Uterus (tissue), 4 donors: Measurements from ENCODE around the gene COX5A. TPM values are rescaled to one million over a fixed set of nuclear protein-coding genes. Genes with fewer than 3 reads are reported as not detected.
A peak's percentile ranks its signal among the peaks of the same experiment; 100 is the strongest.

ENCODE experiments used
- DNase-seq, 2 donors: peaks; one replicate each; pipeline ENCODE4 v3.0.0-alpha.2; 2019 to 2020
- H3K27ac ChIP-seq, 2 donors: fragments of 200-600 bp; sonication (generic); 1 replicate in 1 of 2; 2 replicates in 1 of 2; pipeline ENCODE4 v1.5.1; 2016 to 2018
- H3K27me3 ChIP-seq, 2 donors: fragments of 200-600 bp; sonication (generic); one replicate each; pipeline ENCODE4 v1.5.1; 2018 to 2019; ENCODE audit warnings: control low read depth in 1 of 2
- H3K36me3 ChIP-seq, 2 donors: fragments of 200-600 bp; sonication (generic); one replicate each; pipeline ENCODE4 v1.5.1; 2019; ENCODE audit warnings: control low read depth in 1 of 2
- H3K4me1 ChIP-seq, 2 donors: fragments of 200-600 bp; sonication (generic); one replicate each; pipeline ENCODE4 v1.5.1; 2018 to 2019; ENCODE audit warnings: control low read depth in 1 of 2
- H3K4me3 ChIP-seq, 2 donors: fragments of 200-600 bp; sonication (generic); 1 replicate in 1 of 2; 2 replicates in 1 of 2; pipeline ENCODE4 v1.5.1; 2018 to 2019; ENCODE audit warnings: mild to moderate bottlenecking in 1 of 2
- H3K9me3 ChIP-seq, 2 donors: fragments of 200-600 bp; sonication (generic); one replicate each; pipeline ENCODE4 v1.5.1; 2019; ENCODE audit warnings: control low read depth in 1 of 2
- POLR2A ChIP-seq, 2 donors: fragments of 450-650 bp; IDR thresholded peaks; one replicate each; pipeline ENCODE4 v1.6.1; 2016; ENCODE audit warnings: antibody characterized with exemption in 2 of 2, mild to moderate bottlenecking in 1 of 2, moderate library complexity in 1 of 2
- intact Hi-C: fragments of 100-400 bp; cut with DNase I; formaldehyde crosslinking; loops from one replicate; pipeline ENCODE4 v1.15.1; 2023; ENCODE audit warnings: low total_unique reads
- total RNA-seq, 4 donors: library from RNA; depleted of rRNA in 3 of 4; stranded (reverse); fragments of >200 nt in 3 of 4; gene quantifications; one replicate each; pipeline versions ENCODE4 v1.1.0 to v1.2.4, GENCODE V29; 2014 to 2023
- TF ChIP-seq, protein P1 (sequence below), 4 experiments: fragments of 200-600 bp in 2 of 4; fragments of 450-650 bp in 2 of 4; sonication (generic) in 2 of 4; IDR thresholded peaks; one replicate each; pipeline ENCODE4 v1.5.1; 2016 to 2019; ENCODE audit warnings: antibody characterized with exemption in 4 of 4, mild to moderate bottlenecking in 2 of 4, moderate library complexity in 1 of 4
- donor health status: DM: yes; HTN: yes; CAD: no.

The COX5A gene
- total RNA-seq, 4 donors from 2014 or later: 9.0 to 84.1 (median 46.6) TPM

DNA sequence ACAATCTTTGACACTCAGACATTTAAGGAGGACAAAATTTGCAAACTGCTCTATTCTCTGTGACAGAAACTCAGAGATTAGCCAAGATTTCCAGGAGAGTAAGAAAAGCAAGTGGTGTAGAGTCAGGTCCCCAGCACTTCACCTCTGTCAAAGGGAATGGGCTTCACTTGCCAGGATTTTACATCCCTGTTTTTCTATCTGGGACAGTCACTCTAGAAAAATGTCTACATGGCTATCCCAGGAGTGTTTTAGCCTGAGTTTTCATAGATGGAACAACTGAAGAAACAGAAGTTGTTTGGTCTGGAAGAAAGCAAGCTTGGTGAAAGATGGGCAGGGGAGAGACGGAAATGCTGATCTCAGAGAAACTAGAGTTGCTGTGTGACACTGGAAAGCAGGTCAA lies 34.2 kb downstream of the COX5A start:
- Histone ChIP-seq H3K4me3 (no peak overlapping the region), H3K36me3 (no peaks in the 10 kb centered on the region), H3K4me1 (peaks cover 10 to 15% of the 10 kb centered on the region in 2 donors), H3K9me3 (no peaks in the 10 kb centered on the region), H3K27me3 (no peaks in the 10 kb centered on the region), H3K27ac (no peak overlapping the region)
- TF ChIP-seq, protein P1, sequence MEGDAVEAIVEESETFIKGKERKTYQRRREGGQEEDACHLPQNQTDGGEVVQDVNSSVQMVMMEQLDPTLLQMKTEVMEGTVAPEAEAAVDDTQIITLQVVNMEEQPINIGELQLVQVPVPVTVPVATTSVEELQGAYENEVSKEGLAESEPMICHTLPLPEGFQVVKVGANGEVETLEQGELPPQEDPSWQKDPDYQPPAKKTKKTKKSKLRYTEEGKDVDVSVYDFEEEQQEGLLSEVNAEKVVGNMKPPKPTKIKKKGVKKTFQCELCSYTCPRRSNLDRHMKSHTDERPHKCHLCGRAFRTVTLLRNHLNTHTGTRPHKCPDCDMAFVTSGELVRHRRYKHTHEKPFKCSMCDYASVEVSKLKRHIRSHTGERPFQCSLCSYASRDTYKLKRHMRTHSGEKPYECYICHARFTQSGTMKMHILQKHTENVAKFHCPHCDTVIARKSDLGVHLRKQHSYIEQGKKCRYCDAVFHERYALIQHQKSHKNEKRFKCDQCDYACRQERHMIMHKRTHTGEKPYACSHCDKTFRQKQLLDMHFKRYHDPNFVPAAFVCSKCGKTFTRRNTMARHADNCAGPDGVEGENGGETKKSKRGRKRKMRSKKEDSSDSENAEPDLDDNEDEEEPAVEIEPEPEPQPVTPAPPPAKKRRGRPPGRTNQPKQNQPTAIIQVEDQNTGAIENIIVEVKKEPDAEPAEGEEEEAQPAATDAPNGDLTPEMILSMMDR (IDR thresholded peaks at IDR 0.05): no peak
- no peak for TF ChIP-seq POLR2A (IDR thresholded peaks at IDR 0.05)
- intact Hi-C loops: no loop called here
- DNase-seq: no peak

DNA sequence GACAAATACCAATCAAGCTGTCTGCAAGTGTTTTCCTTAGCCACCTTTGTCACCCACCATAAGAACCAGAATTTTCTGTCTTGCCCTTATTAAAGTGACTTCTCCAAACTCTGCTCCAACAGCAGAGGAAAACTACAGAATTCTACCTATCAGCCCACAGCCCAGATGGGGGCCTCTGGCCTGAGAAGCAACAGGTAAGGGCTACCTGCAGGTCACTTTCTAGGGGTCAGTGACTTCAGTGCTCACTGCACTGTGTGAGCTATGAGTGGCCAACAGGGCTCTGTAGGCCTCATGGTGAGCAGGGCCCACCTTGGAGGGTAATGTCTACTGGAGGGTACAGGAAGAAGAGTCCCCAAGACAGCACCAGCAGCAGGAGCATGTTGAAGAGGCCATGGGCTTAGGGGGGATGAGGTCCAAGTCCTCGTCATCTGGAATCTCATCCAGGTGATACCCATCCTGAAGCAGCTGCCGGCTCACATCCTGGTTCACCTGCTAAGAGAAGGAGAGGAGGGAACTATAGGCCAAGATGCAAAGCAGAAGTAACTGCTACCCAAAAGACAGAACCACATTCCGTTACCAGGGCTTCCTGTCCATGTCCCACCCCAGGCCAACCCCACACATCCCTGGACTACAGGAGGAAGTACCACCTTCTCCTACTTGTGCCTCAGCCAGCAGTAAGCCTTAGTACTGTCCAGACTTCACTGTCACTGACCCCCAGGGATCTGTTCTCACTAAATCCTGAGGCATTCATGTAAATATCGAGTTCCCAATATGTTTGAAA lies 35.4 kb downstream of the COX5A start:
- intact Hi-C loops: no loop called here
- DNase-seq: no peak
- TF ChIP-seq, protein P1 (IDR thresholded peaks at IDR 0.05): no peak
- no peak for TF ChIP-seq POLR2A (IDR thresholded peaks at IDR 0.05)
- Histone ChIP-seq H3K36me3 (no peaks in the 10 kb centered on the region), H3K27ac (no peak overlapping the region), H3K4me1 (peaks cover 10 to 13% of the 10 kb centered on the region in 2 donors), H3K9me3 (no peaks in the 10 kb centered on the region), H3K4me3 (no peak overlapping the region), H3K27me3 (no peaks in the 10 kb centered on the region)

DNA sequence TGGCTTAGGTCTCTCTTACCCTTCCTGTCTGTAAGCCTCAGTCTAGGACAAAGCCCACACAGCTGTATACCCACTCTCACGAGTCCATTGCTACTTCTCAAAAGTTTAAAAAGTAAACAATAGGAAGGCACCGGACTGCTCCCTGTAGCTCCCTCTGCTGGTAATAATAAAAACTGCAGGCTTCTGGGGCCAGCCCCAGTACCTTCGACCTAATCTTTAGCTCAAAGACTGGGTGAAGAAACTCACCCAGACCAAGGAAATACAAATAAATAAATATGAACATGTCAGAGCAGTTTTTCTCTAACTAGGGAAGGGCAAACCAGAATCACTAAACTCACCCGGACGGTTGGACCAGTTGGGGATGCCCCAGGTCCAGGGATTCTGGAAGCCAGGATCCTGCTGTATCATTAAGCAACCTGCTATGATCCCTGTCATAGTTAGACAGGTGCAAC lies 36.2 kb downstream of the COX5A start:
- H3K4me3 ChIP-seq: no peak overlapping the region
- peaks cover 9 to 10% of the 10 kb centered on the region in 2 donors for H3K4me1 ChIP-seq
- intact Hi-C loops: no loop called here
- no peaks in the 10 kb centered on the region for H3K9me3 ChIP-seq
- peak overlapping the region; percentile 38 to 44 for H3K27ac ChIP-seq
- H3K27me3 ChIP-seq: no peaks in the 10 kb centered on the region
- no peaks in the 10 kb centered on the region for H3K36me3 ChIP-seq
- TF ChIP-seq, protein P1 (IDR thresholded peaks at IDR 0.05): peak; percentile 72 to 95 (median 74)
- no peak for TF ChIP-seq POLR2A (IDR thresholded peaks at IDR 0.05)
- DNase-seq: peak; percentile 54 to 56

DNA sequence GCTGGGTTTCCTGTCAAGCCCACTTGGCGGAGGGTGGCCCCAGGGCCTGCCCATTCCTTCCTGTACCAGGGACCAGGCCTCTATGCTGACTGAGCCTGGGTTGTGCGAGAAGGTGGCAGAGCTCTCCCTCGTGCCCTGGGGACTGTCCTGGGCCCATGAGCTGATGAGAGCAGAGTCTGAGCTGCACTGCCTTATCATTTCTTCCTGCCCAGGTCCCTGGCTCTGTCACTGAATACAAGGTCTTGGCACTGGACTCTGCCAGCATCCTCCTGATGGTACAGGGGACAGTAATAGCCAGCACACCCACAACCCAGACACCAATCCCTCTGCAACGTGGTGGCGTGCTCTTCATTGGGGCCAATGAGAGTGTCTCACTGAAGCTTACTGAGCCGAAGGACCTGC lies 40.6 kb downstream of the COX5A start:
- no peak for DNase-seq
- Histone ChIP-seq H3K27me3 (no peaks in the 10 kb centered on the region), H3K4me3 (no peak overlapping the region), H3K9me3 (no peaks in the 10 kb centered on the region), H3K27ac (no peak overlapping the region), H3K36me3 (no peaks in the 10 kb centered on the region), H3K4me1 (peaks cover 0 to 6% of the 10 kb centered on the region in 2 donors)
- intact Hi-C loops: no loop called here
- no peak for TF ChIP-seq POLR2A (IDR thresholded peaks at IDR 0.05)
- TF ChIP-seq, protein P1 (IDR thresholded peaks at IDR 0.05): no peak

DNA sequence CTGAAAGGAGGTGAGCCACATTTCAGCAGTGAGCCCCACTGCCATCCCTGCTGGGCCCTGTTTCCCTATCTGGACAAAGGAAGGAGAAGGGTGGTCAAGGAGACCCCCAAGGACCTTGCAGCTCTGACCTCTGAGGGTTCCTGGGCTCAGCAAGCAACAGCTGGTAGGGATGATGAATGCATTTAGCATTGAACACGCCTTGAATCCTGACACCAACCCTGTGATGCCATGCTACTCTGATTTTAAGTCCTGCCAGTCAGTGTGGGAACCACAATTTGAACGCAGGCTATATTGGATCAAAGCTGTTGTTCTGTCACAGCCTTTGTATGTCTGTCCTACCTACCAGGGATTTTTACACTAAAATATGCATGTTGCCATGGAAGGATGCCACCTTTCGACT lies 41.6 kb downstream of the COX5A start:
- H3K27me3 ChIP-seq: no peaks in the 10 kb centered on the region
- H3K9me3 ChIP-seq: no peaks in the 10 kb centered on the region
- no peak overlapping the region for H3K4me3 ChIP-seq
- H3K4me1 ChIP-seq: no peaks in the 10 kb centered on the region
- H3K36me3 ChIP-seq: no peaks in the 10 kb centered on the region
- intact Hi-C loops: no loop called here
- no peak for DNase-seq
- TF ChIP-seq, protein P1 (IDR thresholded peaks at IDR 0.05): no peak
- no peak for TF ChIP-seq POLR2A (IDR thresholded peaks at IDR 0.05)
- no peak overlapping the region for H3K27ac ChIP-seq
